Measurements from ENCODE around the gene CLC.

- no peak for TF ChIP-seq ATF1 (CRISPR knock-in tag; IDR thresholded peaks at IDR 0.05)
- no peak for TF ChIP-seq ZNF512 (CRISPR knock-in tag; IDR thresholded peaks at IDR 0.05; ENCODE audit: borderline replicate concordance)
- TF ChIP-seq ATF2 (CRISPR knock-in tag; IDR thresholded peaks at IDR 0.05; ENCODE audit: borderline replicate concordance, low read depth), result no peak
- TF ChIP-seq E2F5 (CRISPR knock-in tag; IDR thresholded peaks at IDR 0.05), result no peak
- TF ChIP-seq CTCF (IDR thresholded peaks at IDR 0.05), result no peak
- TF ChIP-seq ZSCAN18 (CRISPR knock-in tag; IDR thresholded peaks at IDR 0.05), result no peak
These were observed 29.2 kb downstream of the CLC start for GRCh38 chr19:39708594-39708993.

Measured in WTC11 (cell line).